Measurements from ENCODE around the gene ICA1L. TPM values are rescaled to one million over a fixed set of nuclear protein-coding genes. Genes with fewer than 3 reads are reported as not detected.

The ICA1L gene
- total RNA-seq, 1 experiment from 2014 or later, result not detected

GRCh38 chr2:202877699-202878098, 6.1 kb upstream of the ICA1L start:
- H3K27me3 ChIP-seq (ENCODE audit: insufficient read depth, low read depth), result no peaks in the 10 kb centered on the region
- CTCF ChIA-PET, result no interaction called here
- no peak overlapping the region for H3K4me2 ChIP-seq
- no peaks in the 10 kb centered on the region; the same call in 1 of the 2 replicates for H3F3A ChIP-seq (ENCODE audit: insufficient read depth, low read depth)
- BruUV-seq (replicated peaks), result no TSS peak
- no peaks in the 10 kb centered on the region for H3K79me2 ChIP-seq (ENCODE audit: low read depth)
- H3K9me2 ChIP-seq (ENCODE audit: insufficient read depth), result no peaks in the 10 kb centered on the region
- TF ChIP-seq EZH2 (IDR thresholded peaks at IDR 0.05; ENCODE audit: low read depth), result no peak
- no peaks in the 10 kb centered on the region for H3K36me3 ChIP-seq (ENCODE audit: low read depth)
- no peak overlapping the region for H3K27ac ChIP-seq
- H2AFZ ChIP-seq, result no peak overlapping the region
- no peak overlapping the region for H3K4me3 ChIP-seq
- H3K9me3 ChIP-seq (ENCODE audit: insufficient read depth, low read depth), result no peaks in the 10 kb centered on the region
- no peaks in the 10 kb centered on the region for H4K20me1 ChIP-seq (ENCODE audit: insufficient read depth)
- POLR2A ChIA-PET (ENCODE audit: unreplicated experiment), result no interaction called here
- no peak for DNase-seq
- intact Hi-C loops (cut with micrococcal nuclease; ENCODE audit: unreplicated experiment), result no loop called here
- H3K4me1 ChIP-seq (replicated peaks; ENCODE audit: insufficient read depth), result no peaks in the 10 kb centered on the region

DNA sequence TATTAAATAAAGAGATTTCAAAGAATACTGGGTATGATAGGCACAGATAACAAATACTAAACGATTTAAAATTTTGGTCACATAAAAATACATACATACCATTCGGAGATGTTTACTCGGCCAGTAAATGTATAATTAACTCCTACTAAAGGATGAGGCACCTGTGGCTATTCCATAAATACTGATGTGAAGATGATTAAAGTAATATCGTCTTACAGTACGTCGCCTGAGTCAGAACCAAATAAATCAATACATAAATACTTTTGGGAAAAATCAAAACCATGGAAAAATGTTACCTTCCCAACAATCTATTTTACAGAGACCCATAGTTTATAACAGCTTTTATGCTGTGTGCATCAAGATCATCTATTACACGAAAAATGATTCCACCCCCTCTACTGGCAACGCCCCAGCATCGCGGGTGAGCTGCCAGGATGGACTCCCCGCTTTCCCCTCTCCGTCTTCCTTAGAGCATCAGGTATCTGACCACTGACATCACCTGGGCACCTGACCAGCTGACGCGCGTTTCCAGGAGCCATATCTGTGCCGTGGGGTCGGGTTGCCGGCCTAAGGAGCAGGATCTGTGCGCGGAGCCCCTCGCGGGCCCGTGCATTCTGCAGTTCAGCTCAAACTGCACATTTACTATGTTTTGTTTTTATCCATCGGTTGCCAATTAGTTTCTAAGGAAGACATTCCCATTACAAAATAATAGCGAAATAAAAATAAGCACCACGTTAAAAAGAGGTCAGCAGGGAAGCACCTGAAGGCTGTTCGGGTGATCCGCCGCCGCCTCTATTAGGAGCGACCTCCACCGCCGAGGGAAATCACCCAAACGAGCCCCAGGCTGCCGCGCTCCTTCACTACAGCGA, 901 bp downstream of the ICA1L start:
- no peaks in the 10 kb centered on the region for H3K79me2 ChIP-seq (ENCODE audit: low read depth)
- no peaks in the 10 kb centered on the region for H3K27me3 ChIP-seq (ENCODE audit: insufficient read depth, low read depth)
- H2AFZ ChIP-seq, result peak overlapping the region; percentile 87
- no peaks in the 10 kb centered on the region for H3K9me3 ChIP-seq (ENCODE audit: insufficient read depth, low read depth)
- peak; percentile 47 to 68 for DNase-seq
- H3K27ac ChIP-seq, result no peak overlapping the region
- no peaks in the 10 kb centered on the region for H3K4me1 ChIP-seq (replicated peaks; ENCODE audit: insufficient read depth)
- ChIA-PET POLR2A (ENCODE audit: unreplicated experiment) (no interaction called here), CTCF (interaction anchor here (0.6 kb wide), 1 partner anchor 20 kb away, joined by 11 read pairs; no protein-coding TSS in a partner anchor)
- peak overlapping the region; percentile 72 for H3K4me3 ChIP-seq
- intact Hi-C loops (cut with micrococcal nuclease; ENCODE audit: unreplicated experiment), result loop anchor here (2.0 to 5.0 kb wide), 2 partner anchors 238 to 282 kb away; partner anchors contain the start of gene FAM117B
- H4K20me1 ChIP-seq (ENCODE audit: insufficient read depth), result no peaks in the 10 kb centered on the region
- H3F3A ChIP-seq (ENCODE audit: insufficient read depth, low read depth), result 0 out of 2 replicates have a peak, but pooled peaks cover 2% of the 10 kb centered on the region
- no TSS peak for BruUV-seq (replicated peaks)
- TF ChIP-seq EZH2 (IDR thresholded peaks at IDR 0.05; ENCODE audit: low read depth) (no peak), CTCF (conservative IDR thresholded peaks at IDR 0.05) (peak; percentile 53)
- peak overlapping the region; percentile 86 for H3K4me2 ChIP-seq
- H3K9me2 ChIP-seq (ENCODE audit: insufficient read depth), result no peaks in the 10 kb centered on the region
- H3K36me3 ChIP-seq (ENCODE audit: low read depth), result no peaks in the 10 kb centered on the region

DNA sequence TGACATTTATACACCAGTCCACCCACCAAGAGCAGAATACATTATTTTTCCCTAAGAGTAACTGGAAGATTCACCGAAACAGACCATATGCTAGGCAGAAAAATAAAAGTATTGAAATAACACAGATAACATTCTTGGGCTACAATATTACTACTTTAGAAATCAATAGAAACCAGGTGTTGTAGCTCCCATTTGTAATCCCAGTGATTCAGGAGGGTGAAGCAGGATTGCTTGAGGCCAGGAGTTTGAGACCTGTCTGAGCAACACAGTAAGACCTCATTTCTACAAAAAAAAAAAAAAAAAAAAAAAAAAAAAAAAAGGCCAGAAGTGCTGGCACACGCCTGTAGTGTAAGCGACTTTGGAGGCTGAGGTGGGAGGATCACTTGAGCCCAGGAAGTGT, 9.6 kb downstream of the ICA1L start:
- intact Hi-C loops (cut with micrococcal nuclease; ENCODE audit: unreplicated experiment), result no loop called here
- Histone ChIP-seq H3K4me2 (no peak overlapping the region), H3K79me2 (ENCODE audit: low read depth) (no peaks in the 10 kb centered on the region), H3K27me3 (ENCODE audit: insufficient read depth, low read depth) (no peaks in the 10 kb centered on the region), H3K27ac (no peak overlapping the region), H3K9me3 (ENCODE audit: insufficient read depth, low read depth) (no peaks in the 10 kb centered on the region), H3K36me3 (ENCODE audit: low read depth) (no peaks in the 10 kb centered on the region), H3K9me2 (ENCODE audit: insufficient read depth) (no peaks in the 10 kb centered on the region), H3F3A (ENCODE audit: insufficient read depth, low read depth) (no peaks in the 10 kb centered on the region), H2AFZ (no peak overlapping the region), H4K20me1 (ENCODE audit: insufficient read depth) (no peaks in the 10 kb centered on the region), H3K4me1 (replicated peaks; ENCODE audit: insufficient read depth) (no peaks in the 10 kb centered on the region), H3K4me3 (no peak overlapping the region)
- ChIA-PET POLR2A (ENCODE audit: unreplicated experiment) (no interaction called here), CTCF (no interaction called here)
- TF ChIP-seq EZH2 (IDR thresholded peaks at IDR 0.05; ENCODE audit: low read depth), result no peak
- TF ChIP-seq CTCF (conservative IDR thresholded peaks at IDR 0.05), result no peak
- no TSS peak for BruUV-seq (replicated peaks)
- no peak for DNase-seq

All from PC-9 (cell line).